Kidney (tissue), 14 donors: ENCODE measurements around the gene OR11A1. TPM values are rescaled to one million over a fixed set of nuclear protein-coding genes. Genes with fewer than 3 reads are reported as not detected.

Experiments used
- DNase-seq, 5 donors: peaks; one replicate each; pipeline ENCODE4 v3.0.0-alpha.2; 2013 to 2020
- FAIRE-seq: peaks from 2 replicates; lab custom pipeline; 2012; peaks lifted over from hg19 to GRCh38; lab: Jason Lieb, UNC
- H3K27ac ChIP-seq, 2 donors: one replicate each; pipeline ENCODE4 v1.7.0; 2013; ENCODE audit warnings: low read depth in 2 of 2, low read length in 2 of 2, inconsistent platforms in 1 of 2
- H3K27me3 ChIP-seq: one replicate; pipeline ENCODE4 v1.7.1; 2013; ENCODE audit warnings: low read length, inconsistent platforms; ENCODE audit not compliant: control insufficient read depth, insufficient read depth
- H3K36me3 ChIP-seq, 3 donors: one replicate each; pipeline versions ENCODE4 v1.7.0 to v1.7.1; 2013; ENCODE audit warnings: low read length in 3 of 3, control low read depth in 1 of 3, inconsistent platforms in 1 of 3; ENCODE audit not compliant: insufficient read depth in 3 of 3, control insufficient read depth in 2 of 3
- H3K4me1 ChIP-seq, 3 donors: one replicate each; pipeline versions ENCODE4 v1.7.0 to v1.7.1; 2013; ENCODE audit warnings: low read length in 3 of 3, inconsistent platforms in 1 of 3, low read depth in 1 of 3; ENCODE audit not compliant: control insufficient read depth in 2 of 3, insufficient read depth in 2 of 3
- H3K4me3 ChIP-seq, 3 donors: one replicate each; pipeline versions ENCODE4 v1.7.0 to v1.8.1; 2013; ENCODE audit warnings: low read length in 3 of 3, control low read depth in 1 of 3, inconsistent platforms in 1 of 3
- H3K9ac ChIP-seq, 3 donors: one replicate each; pipeline versions ENCODE4 v1.7.0 to v1.7.1; 2013; ENCODE audit warnings: low read length in 3 of 3, control low read depth in 1 of 3, inconsistent platforms in 1 of 3
- H3K9me3 ChIP-seq, 3 donors: one replicate each; pipeline versions ENCODE4 v1.7.0 to v1.7.1; 2013; ENCODE audit warnings: low read length in 3 of 3, control low read depth in 1 of 3, inconsistent platforms in 1 of 3; ENCODE audit not compliant: control insufficient read depth in 2 of 3, insufficient read depth in 1 of 3
- CTCF ChIP-seq: IDR thresholded peaks from 3 replicates; pipeline ENCODE4 v1.5.1; 2012; ENCODE audit warnings: mild to moderate bottlenecking, moderate library complexity, borderline replicate concordance; ENCODE audit not compliant: insufficient read depth; ENCODE audit errors: extremely low read depth
- intact Hi-C: fragments of 100-400 bp; cut with DNase I; formaldehyde crosslinking; loops from one replicate; pipeline ENCODE4 v1.11.1; 2022
- polyA plus RNA-seq: library from polyadenylated mRNA; stranded (reverse); fragments of 350-450 nt; fragmentation: Illumina TruSeq; extraction: RNeasy Lipid Tissue Mini Kit (QIAGEN cat#74804); gene quantifications from one replicate; pipeline ENCODE4 v1.2.3, GENCODE V29; 2014; ENCODE audit warnings: low read depth, low replicate concordance; ENCODE audit not compliant: insufficient read depth
- total RNA-seq: library from RNA; stranded (reverse); fragmentation: NEBNext Ultra II Directional; extraction: Animal tissue kit (Norgen Biotek cat#: 25700); gene quantifications from one replicate; pipeline ENCODE4 v1.2.1, GENCODE V29; 2021
- donor health status: control.
- donor health status: control.
- donor health status: control.
- donor health status: control.
- donor health status: control.
- donor health status: DM: yes; HTN: yes; CAD: no.
- donor health status: Normal renal cell carcinoma (clear cell type).

OR11A1 gene
- total and polyA plus RNA-seq, 2 donors from 2014 or later = not detected

DNA sequence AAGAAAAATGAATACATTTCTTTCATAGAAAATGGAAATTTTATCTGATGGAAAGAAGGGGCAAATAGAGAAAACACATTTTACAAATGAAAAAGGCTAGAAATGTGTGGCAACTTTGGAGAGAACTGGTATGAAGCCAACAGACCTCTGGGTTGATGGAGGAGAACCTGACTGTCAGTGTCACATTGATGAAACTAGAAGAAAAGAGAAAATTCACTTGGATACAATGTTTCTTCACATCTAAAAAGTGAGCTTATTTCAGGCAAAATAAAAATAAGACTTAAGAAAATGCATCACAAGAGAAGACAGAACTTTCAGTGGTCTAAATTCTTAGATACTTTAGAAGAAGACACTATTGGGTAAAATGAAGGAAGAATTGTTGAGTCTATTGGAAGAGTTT, 61.5 kb downstream of the OR11A1 start, which contains the start of gene OR12D2:
TSS of gene OR12D2 (plus strand) at position 301 of the 400 bp plus-strand sequence. CDS start 1,069 bp downstream, outside the sequence.
- FAIRE-seq = no peak
- intact Hi-C loops = no loop called here
- H3K36me3 ChIP-seq = no peaks in the 10 kb centered on the region

GRCh38 chr6:29388533-29388932, 68.3 kb downstream of the OR11A1 start:
- no peak for TF ChIP-seq CTCF
- Histone ChIP-seq H3K9ac (no peak overlapping the region), H3K36me3 (no peaks in the 10 kb centered on the region), H3K27me3 (no peaks in the 10 kb centered on the region), H3K4me1 (no peaks in the 10 kb centered on the region), H3K4me3 (no peak overlapping the region), H3K27ac (no peak overlapping the region), H3K9me3 (no peaks in the 10 kb centered on the region)
- FAIRE-seq = no peak
- no peak for DNase-seq
- intact Hi-C loops = no loop called here

More for the DNA sequence above, 61.5 kb downstream of the OR11A1 start, which contains the start of gene OR12D2:
- H3K27me3 ChIP-seq = no peaks in the 10 kb centered on the region
- H3K27ac ChIP-seq = no peak within 1 kb of the TSS
- no peak within 1 kb of the TSS for H3K4me3 ChIP-seq
- DNase-seq = no peak
- no peak for TF ChIP-seq CTCF
- H3K9me3 ChIP-seq = no peaks in the 10 kb centered on the region
- H3K4me1 ChIP-seq = no peaks in the 10 kb centered on the region
- H3K9ac ChIP-seq = no peak within 1 kb of the TSS

- no peak overlapping the region for H3K9ac ChIP-seq
- DNase-seq (no peak), FAIRE-seq (no peak)
- no peak overlapping the region for H3K4me3 ChIP-seq
- H3K9me3 ChIP-seq = no peaks in the 10 kb centered on the region
- TF ChIP-seq CTCF = no peak
- no peaks in the 10 kb centered on the region for H3K4me1 ChIP-seq
- intact Hi-C loops = no loop called here
- no peaks in the 10 kb centered on the region for H3K36me3 ChIP-seq
- H3K27me3 ChIP-seq = no peaks in the 10 kb centered on the region
- H3K27ac ChIP-seq = no peak overlapping the region
Measured at GRCh38 chr6:29376003-29376402, 80.9 kb downstream of the OR11A1 start.

Other genes starting within 250 kb of the OR11A1 start
- gene OR14J1, start 155.4 kb downstream of the OR11A1 start, total RNA-seq = not detected
- gene OR14J1, start 155.4 kb downstream of the OR11A1 start, polyA plus RNA-seq = not detected
- gene OR5V1, start 88.2 kb downstream of the OR11A1 start, total RNA-seq = not detected
- gene OR5V1, start 88.2 kb downstream of the OR11A1 start, polyA plus RNA-seq = not detected
- gene OR12D3, start 81.8 kb downstream of the OR11A1 start, total RNA-seq = not detected
- not detected for gene OR12D3, start 81.8 kb downstream of the OR11A1 start, polyA plus RNA-seq
- gene OR12D2, start 61.4 kb downstream of the OR11A1 start, total RNA-seq = not detected
- gene OR12D2, start 61.4 kb downstream of the OR11A1 start, polyA plus RNA-seq = not detected
- gene OR12D1, start 42.1 kb downstream of the OR11A1 start, total RNA-seq = not detected
- gene OR12D1, start 42.1 kb downstream of the OR11A1 start, polyA plus RNA-seq = not detected
- not detected for gene OR10C1, start 17.8 kb downstream of the OR11A1 start, total RNA-seq
- gene OR10C1, start 17.8 kb downstream of the OR11A1 start, polyA plus RNA-seq = not detected
- not detected for gene OR2H1, start 84 bp upstream of the OR11A1 start, total RNA-seq
- gene OR2H1, start 84 bp upstream of the OR11A1 start, polyA plus RNA-seq = not detected
- gene MAS1L, start 30.9 kb upstream of the OR11A1 start, total RNA-seq = not detected
- not detected for gene MAS1L, start 30.9 kb upstream of the OR11A1 start, polyA plus RNA-seq
- 33.5 TPM for gene UBD, start 102.7 kb upstream of the OR11A1 start, total RNA-seq
- 16.9 TPM for gene UBD, start 102.7 kb upstream of the OR11A1 start, polyA plus RNA-seq
- gene OR2H2, start 128.1 kb upstream of the OR11A1 start, total RNA-seq = not detected
- gene OR2H2, start 128.1 kb upstream of the OR11A1 start, polyA plus RNA-seq = not detected
- gene GABBR1, start 176.1 kb upstream of the OR11A1 start, total RNA-seq = 46.7 TPM
- 12.7 TPM for gene GABBR1, start 176.1 kb upstream of the OR11A1 start, polyA plus RNA-seq
- gene MOG, start 200.0 kb upstream of the OR11A1 start, total RNA-seq = not detected
- gene MOG, start 200.0 kb upstream of the OR11A1 start, polyA plus RNA-seq = not detected
- 1.1 TPM for gene ZFP57, start 224.1 kb upstream of the OR11A1 start, total RNA-seq
- not detected for gene ZFP57, start 224.1 kb upstream of the OR11A1 start, polyA plus RNA-seq